Mammary epithelial cell (primary cell): ENCODE results near the gene AEBP1.

Source experiments
- CTCF ChIP-seq, 2 donors: IDR thresholded peaks in 1 of 2; conservative IDR thresholded peaks in 1 of 2; 2 replicates each; pipeline ENCODE4 v1.5.1; 2011 to 2012; ENCODE audit warnings: inconsistent platforms in 2 of 2, low read length in 2 of 2, mild to moderate bottlenecking in 2 of 2, control low read depth in 1 of 2, low read depth in 1 of 2; ENCODE audit not compliant: insufficient read depth in 1 of 2; ENCODE audit errors: extremely low read depth in 1 of 2
- EZH2 ChIP-seq: IDR thresholded peaks from 2 replicates; pipeline ENCODE4 v1.6.1; 2012; ENCODE audit warnings: low read length, inconsistent platforms, borderline replicate concordance

GRCh38 chr7:44107961-44108767, 4.0 kb downstream of the AEBP1 start:
- TF ChIP-seq CTCF (conservative IDR thresholded peaks at IDR 0.05 in 1 of 2, IDR thresholded peaks at IDR 0.05 in 1 of 2; ENCODE audit: extremely low read depth in 1 of 2, insufficient read depth in 1 of 2, low read depth in 1 of 2, low read length in 2 of 2) = no peak
- no peak for TF ChIP-seq EZH2
